DMS 273 (cell line): ENCODE measurements around the gene ATP1A2.
"Not testable (repeated sequence)": the region's sequence is repeated elsewhere in the genome, so short reads cannot be mapped to it uniquely, and the experiment has no call there.

ENCODE experiments used
- DNase-seq: peaks from one replicate; lab custom pipeline; 2025; ENCODE audit not compliant: unreplicated experiment; lab: John Stamatoyannopoulos, UW

The ATP1A2 gene

GRCh38 chr1:160122978-160123495, 7.5 kb downstream of the ATP1A2 start:
- no peak for DNase-seq

- no peak for DNase-seq
Observed at GRCh38 chr1:160123726-160124125, 8.2 kb downstream of the ATP1A2 start.

DNA sequence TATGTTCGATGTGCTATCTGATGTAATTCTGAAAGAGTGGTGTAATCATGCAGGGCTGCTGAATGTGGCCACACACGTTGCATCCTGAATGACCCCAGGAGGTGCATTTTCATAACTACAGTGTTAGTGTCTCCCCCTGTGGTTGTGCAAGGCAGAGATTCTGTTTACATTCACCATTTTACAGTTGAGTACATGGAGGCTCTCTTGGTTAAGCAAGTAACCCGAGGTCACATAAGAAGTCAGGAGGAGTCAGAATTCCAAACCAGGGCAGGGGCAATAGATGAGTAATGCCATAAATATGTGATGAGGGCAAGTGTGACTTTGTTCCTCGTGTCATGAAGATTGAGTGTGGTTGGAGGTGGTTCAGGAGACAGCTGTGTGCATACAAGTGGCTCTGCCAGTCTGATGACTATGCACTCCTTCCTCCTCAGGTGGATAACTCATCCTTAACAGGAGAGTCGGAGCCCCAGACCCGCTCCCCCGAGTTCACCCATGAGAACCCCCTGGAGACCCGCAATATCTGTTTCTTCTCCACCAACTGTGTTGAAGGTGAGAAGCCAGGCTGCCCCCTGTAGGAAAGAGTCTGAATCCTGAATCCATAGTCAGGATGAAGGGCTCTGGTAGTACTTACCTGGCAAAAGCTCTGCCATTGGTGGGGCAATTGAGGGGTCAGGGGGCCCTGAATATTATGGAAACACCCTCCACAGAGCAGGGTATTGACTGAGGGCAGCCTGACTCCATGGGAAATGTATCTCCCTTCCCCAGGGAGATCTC, 9.3 kb downstream of the ATP1A2 start:
- no peak for DNase-seq

GRCh38 chr1:160125746-160126145, 10.2 kb downstream of the ATP1A2 start:
- DNase-seq, result no peak

GRCh38 chr1:160126342-160126741, 10.8 kb downstream of the ATP1A2 start:
- DNase-seq, result not testable (repeated sequence)

- no peak for DNase-seq
Observed at GRCh38 chr1:160127381-160127780, 11.8 kb downstream of the ATP1A2 start.

DNA sequence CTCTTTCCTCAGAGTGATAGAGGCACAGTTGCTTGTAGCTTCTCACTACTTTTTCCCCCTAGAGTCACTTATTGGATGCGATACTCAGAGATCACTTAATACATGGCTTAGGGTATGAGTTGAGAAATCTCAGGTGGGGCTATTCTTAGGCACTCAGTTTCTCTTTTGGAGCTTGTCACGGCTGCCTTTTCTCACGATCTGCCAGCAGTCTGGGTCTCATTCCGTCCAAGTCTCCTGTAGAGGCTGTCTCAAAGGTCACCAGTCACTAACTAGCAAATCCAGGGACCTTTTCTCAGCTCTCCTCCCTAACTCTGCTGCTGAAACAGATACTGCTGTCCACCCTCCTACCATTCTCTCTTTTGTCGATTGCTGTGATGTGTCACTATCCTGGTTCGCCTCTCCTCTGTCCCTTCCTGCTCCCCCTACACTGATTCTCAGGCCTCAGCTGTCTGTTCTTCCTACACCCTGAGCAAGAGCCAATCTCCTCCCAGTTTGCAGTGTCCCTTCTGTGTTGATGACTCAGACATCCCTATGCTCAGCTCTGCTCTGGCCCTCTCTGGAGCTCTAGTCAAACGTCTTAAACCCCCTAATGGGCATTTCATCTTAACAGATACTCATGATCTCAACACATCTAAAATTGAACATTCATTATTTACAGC, 12.4 kb downstream of the ATP1A2 start:
- DNase-seq, result no peak

DNA sequence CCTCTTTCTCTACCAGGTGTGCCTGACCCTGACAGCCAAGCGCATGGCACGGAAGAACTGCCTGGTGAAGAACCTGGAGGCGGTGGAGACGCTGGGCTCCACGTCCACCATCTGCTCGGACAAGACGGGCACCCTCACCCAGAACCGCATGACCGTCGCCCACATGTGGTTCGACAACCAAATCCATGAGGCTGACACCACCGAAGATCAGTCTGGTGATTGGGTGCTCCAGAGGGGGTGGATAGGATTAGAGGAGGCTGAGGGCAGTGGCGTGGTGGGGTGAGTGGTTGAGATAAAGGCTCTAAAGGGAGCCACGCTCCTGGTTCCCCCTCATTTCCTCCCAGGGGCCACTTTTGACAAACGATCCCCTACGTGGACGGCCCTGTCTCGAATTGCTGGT, 13.1 kb downstream of the ATP1A2 start:
- DNase-seq, result no peak

DNA sequence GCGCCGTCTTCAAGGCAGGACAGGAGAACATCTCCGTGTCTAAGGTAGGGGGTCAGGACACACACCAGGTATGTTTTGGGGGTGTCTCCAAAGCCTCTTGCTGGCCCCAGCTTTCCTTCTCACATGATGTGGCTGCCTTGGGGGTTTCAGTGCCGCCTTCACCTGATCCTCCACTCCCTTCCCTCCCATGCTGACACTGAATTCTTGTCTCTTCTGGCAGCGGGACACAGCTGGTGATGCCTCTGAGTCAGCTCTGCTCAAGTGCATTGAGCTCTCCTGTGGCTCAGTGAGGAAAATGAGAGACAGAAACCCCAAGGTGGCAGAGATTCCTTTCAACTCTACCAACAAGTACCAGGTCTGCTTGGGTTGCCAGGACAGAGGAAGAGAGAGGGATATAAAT, 13.5 kb downstream of the ATP1A2 start:
- no peak for DNase-seq

DNA sequence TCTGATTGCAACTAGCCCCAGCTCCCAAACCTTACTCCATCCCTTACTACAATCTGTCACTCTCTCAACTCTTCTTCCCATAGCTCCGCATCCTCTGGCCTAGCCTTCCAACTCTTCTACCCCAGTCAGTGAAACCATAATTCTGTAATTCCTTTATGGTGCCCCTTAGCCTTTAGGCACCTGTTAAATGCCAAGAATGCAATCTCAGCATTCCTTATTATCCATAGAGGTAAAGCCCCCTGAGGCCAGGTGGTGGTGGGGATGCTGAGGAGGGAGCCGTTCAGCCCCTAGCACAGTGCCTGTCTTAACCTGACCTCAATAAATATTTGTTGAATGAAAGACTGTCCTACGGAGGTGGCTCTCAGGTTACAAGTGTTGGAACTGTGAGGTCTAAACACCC, 14.0 kb downstream of the ATP1A2 start:
- no peak for DNase-seq

DNA sequence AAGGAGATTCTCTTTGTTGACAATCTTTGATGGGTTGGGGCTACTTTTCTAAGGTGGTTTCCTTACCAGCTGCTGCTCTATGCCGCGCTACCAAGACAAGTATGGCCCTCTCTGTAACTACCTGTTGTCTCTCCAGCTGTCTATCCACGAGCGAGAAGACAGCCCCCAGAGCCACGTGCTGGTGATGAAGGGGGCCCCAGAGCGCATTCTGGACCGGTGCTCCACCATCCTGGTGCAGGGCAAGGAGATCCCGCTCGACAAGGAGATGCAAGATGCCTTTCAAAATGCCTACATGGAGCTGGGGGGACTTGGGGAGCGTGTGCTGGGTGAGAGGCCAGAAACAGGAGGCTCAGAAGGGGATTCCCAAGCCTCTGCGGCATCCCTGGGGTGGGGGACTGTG, 14.4 kb downstream of the ATP1A2 start:
- DNase-seq, result no peak

GRCh38 chr1:160130486-160130885, 14.9 kb downstream of the ATP1A2 start:
- no peak for DNase-seq

GRCh38 chr1:160130939-160131338, 15.4 kb downstream of the ATP1A2 start:
- DNase-seq, result no peak

GRCh38 chr1:160131803-160132565, 16.4 kb downstream of the ATP1A2 start:
- DNase-seq, result no peak

- DNase-seq, result no peak
Observed at GRCh38 chr1:160133990-160134770, 18.6 kb downstream of the ATP1A2 start.

GRCh38 chr1:160134791-160135572, 19.4 kb downstream of the ATP1A2 start:
- DNase-seq, result no peak

GRCh38 chr1:160136121-160136925, 20.8 kb downstream of the ATP1A2 start:
- no peak for DNase-seq

DNA sequence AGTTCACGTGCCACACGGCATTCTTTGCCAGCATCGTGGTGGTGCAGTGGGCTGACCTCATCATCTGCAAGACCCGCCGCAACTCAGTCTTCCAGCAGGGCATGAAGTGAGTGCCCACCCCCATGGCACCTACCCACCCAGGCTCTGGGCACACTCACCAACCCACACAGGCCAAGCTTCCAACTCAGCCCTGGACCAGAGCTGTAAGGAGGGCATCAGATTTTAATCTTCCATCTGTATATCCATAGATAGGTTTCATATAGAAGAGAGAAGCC, 21.3 kb downstream of the ATP1A2 start:
- DNase-seq, result no peak

- DNase-seq, result peak; percentile 94
Observed at GRCh38 chr1:160137216-160137862, 21.8 kb downstream of the ATP1A2 start.
